GM23338 (cell line): ENCODE data around the gene RIBC2.
"Not testable (repeated sequence)": the region's sequence is repeated elsewhere in the genome, so short reads cannot be mapped to it uniquely, and the experiment has no call there.

Experiments
- CREB1 ChIP-seq: fragments of 250-450 bp; sonication (Bioruptor Pico); IDR thresholded peaks from 2 replicates; pipeline ENCODE4 v1.5.0; 2020; ENCODE audit warnings: low read depth, mild to moderate bottlenecking, moderate library complexity
- EZH2 ChIP-seq: fragments of 200-600 bp; sonication (generic); IDR thresholded peaks from one replicate; pipeline ENCODE4 v1.8.0; 2017; ENCODE audit warnings: antibody characterized with exemption, mild to moderate bottlenecking, low read depth; ENCODE audit not compliant: unreplicated experiment
- EZH2phosphoT487 ChIP-seq: fragments of 200-600 bp; sonication (generic); IDR thresholded peaks from one replicate; pipeline ENCODE4 v1.8.1; 2018; ENCODE audit warnings: antibody characterized with exemption; ENCODE audit not compliant: unreplicated experiment
- JUNB ChIP-seq: IDR thresholded peaks from one replicate; pipeline ENCODE4 v1.6.1; 2016; ENCODE audit warnings: antibody characterized with exemption; ENCODE audit not compliant: unreplicated experiment
- POLR2AphosphoS5 ChIP-seq: IDR thresholded peaks from 2 replicates; pipeline ENCODE4 v1.6.1; 2016; ENCODE audit warnings: antibody characterized with exemption, low read depth
- TF ChIP-seq, protein P1 (sequence below): IDR thresholded peaks from one replicate; pipeline ENCODE4 v1.6.1; 2018; ENCODE audit warnings: antibody characterized with exemption; ENCODE audit not compliant: unreplicated experiment
- TF ChIP-seq, protein P2 (sequence below), 2 experiments: fragments of 200-600 bp in 1 of 2; sonication (generic) in 1 of 2; conservative IDR thresholded peaks; 2 replicates each; pipeline versions ENCODE4 v1.5.1 to v1.6.1; 2016 to 2017; ENCODE audit warnings: antibody characterized with exemption in 2 of 2, low read depth in 2 of 2, mild to moderate bottlenecking in 2 of 2, moderate library complexity in 1 of 2
- TF ChIP-seq, protein P3 (sequence below): IDR thresholded peaks from 2 replicates; pipeline ENCODE4 v1.6.1; 2016; ENCODE audit warnings: antibody characterized with exemption

DNA sequence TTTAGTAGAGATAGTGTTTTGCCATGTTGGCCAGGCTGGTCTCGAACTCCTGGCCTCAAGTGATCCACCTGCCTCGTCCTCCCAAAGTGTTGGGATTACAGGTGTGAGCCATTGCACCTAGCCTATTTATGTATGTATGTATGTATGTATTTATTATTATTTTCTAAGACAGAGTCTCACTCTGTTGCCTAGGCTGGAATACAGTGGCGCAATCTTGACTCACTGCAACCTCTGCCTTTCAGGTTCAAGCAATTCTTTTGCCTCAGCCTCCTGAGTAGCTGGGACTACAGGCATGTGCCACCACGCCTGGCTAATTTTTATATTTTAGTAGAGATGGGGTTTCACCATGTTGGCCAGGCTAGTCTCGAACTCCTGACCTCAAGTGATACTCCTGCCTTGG lies 35.9 kb downstream of the RIBC2 start:
- TF ChIP-seq, protein P1, sequence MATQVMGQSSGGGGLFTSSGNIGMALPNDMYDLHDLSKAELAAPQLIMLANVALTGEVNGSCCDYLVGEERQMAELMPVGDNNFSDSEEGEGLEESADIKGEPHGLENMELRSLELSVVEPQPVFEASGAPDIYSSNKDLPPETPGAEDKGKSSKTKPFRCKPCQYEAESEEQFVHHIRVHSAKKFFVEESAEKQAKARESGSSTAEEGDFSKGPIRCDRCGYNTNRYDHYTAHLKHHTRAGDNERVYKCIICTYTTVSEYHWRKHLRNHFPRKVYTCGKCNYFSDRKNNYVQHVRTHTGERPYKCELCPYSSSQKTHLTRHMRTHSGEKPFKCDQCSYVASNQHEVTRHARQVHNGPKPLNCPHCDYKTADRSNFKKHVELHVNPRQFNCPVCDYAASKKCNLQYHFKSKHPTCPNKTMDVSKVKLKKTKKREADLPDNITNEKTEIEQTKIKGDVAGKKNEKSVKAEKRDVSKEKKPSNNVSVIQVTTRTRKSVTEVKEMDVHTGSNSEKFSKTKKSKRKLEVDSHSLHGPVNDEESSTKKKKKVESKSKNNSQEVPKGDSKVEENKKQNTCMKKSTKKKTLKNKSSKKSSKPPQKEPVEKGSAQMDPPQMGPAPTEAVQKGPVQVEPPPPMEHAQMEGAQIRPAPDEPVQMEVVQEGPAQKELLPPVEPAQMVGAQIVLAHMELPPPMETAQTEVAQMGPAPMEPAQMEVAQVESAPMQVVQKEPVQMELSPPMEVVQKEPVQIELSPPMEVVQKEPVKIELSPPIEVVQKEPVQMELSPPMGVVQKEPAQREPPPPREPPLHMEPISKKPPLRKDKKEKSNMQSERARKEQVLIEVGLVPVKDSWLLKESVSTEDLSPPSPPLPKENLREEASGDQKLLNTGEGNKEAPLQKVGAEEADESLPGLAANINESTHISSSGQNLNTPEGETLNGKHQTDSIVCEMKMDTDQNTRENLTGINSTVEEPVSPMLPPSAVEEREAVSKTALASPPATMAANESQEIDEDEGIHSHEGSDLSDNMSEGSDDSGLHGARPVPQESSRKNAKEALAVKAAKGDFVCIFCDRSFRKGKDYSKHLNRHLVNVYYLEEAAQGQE: not testable (repeated sequence)
- TF ChIP-seq, protein P2, sequence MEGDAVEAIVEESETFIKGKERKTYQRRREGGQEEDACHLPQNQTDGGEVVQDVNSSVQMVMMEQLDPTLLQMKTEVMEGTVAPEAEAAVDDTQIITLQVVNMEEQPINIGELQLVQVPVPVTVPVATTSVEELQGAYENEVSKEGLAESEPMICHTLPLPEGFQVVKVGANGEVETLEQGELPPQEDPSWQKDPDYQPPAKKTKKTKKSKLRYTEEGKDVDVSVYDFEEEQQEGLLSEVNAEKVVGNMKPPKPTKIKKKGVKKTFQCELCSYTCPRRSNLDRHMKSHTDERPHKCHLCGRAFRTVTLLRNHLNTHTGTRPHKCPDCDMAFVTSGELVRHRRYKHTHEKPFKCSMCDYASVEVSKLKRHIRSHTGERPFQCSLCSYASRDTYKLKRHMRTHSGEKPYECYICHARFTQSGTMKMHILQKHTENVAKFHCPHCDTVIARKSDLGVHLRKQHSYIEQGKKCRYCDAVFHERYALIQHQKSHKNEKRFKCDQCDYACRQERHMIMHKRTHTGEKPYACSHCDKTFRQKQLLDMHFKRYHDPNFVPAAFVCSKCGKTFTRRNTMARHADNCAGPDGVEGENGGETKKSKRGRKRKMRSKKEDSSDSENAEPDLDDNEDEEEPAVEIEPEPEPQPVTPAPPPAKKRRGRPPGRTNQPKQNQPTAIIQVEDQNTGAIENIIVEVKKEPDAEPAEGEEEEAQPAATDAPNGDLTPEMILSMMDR (conservative IDR thresholded peaks at IDR 0.05; ENCODE audit: low read depth in 2 of 2): not testable (repeated sequence)
- TF ChIP-seq POLR2AphosphoS5; EZH2phosphoT487; EZH2; JUNB; CREB1 (CRISPR knock-in tag): not testable (repeated sequence)
- TF ChIP-seq, protein P3, sequence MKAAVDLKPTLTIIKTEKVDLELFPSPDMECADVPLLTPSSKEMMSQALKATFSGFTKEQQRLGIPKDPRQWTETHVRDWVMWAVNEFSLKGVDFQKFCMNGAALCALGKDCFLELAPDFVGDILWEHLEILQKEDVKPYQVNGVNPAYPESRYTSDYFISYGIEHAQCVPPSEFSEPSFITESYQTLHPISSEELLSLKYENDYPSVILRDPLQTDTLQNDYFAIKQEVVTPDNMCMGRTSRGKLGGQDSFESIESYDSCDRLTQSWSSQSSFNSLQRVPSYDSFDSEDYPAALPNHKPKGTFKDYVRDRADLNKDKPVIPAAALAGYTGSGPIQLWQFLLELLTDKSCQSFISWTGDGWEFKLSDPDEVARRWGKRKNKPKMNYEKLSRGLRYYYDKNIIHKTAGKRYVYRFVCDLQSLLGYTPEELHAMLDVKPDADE: not testable (repeated sequence)
